ENCODE measurements around the gene SELENOT. TPM values are rescaled to one million over a fixed set of nuclear protein-coding genes. Genes with fewer than 3 reads are reported as not detected.

The SELENOT gene
- total and polyA plus RNA-seq, 2 donors from 2014 or later = 116 to 120 TPM

- intact Hi-C loops (cut with DNase I) = no loop called here
- TF ChIP-seq, protein P1, sequence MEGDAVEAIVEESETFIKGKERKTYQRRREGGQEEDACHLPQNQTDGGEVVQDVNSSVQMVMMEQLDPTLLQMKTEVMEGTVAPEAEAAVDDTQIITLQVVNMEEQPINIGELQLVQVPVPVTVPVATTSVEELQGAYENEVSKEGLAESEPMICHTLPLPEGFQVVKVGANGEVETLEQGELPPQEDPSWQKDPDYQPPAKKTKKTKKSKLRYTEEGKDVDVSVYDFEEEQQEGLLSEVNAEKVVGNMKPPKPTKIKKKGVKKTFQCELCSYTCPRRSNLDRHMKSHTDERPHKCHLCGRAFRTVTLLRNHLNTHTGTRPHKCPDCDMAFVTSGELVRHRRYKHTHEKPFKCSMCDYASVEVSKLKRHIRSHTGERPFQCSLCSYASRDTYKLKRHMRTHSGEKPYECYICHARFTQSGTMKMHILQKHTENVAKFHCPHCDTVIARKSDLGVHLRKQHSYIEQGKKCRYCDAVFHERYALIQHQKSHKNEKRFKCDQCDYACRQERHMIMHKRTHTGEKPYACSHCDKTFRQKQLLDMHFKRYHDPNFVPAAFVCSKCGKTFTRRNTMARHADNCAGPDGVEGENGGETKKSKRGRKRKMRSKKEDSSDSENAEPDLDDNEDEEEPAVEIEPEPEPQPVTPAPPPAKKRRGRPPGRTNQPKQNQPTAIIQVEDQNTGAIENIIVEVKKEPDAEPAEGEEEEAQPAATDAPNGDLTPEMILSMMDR (IDR thresholded peaks at IDR 0.05; ENCODE audit: borderline replicate concordance, extremely low read depth, insufficient read depth) = no peak
- Histone ChIP-seq H3K27me3 (ENCODE audit: control insufficient read depth, insufficient read depth, low read length) (no peaks in the 10 kb centered on the region), H3K4me1 (ENCODE audit: control insufficient read depth in 2 of 3, insufficient read depth in 2 of 3, low read depth in 1 of 3, low read length in 3 of 3) (no peaks in the 10 kb centered on the region), H3K9ac (ENCODE audit: low read length in 3 of 3) (no peak overlapping the region), H3K4me3 (ENCODE audit: low read length in 3 of 3) (peak overlapping the region in 2 of 3 donors; percentile 31 to 48), H3K36me3 (ENCODE audit: control insufficient read depth in 2 of 3, insufficient read depth in 3 of 3, low read length in 3 of 3) (no peaks in the 10 kb centered on the region), H3K9me3 (ENCODE audit: control insufficient read depth in 2 of 3, insufficient read depth in 1 of 3, low read length in 3 of 3) (peaks cover 0 to 7% (median 0%) of the 10 kb centered on the region in 3 donors), H3K27ac (ENCODE audit: low read depth in 2 of 2, low read length in 2 of 2) (no peak overlapping the region)
- peak; percentile 86 for FAIRE-seq
- DNase-seq = no peak
Measured at GRCh38 chr3:150673966-150674365, 70.8 kb downstream of the SELENOT start.

- no peak overlapping the region for H3K27ac ChIP-seq (ENCODE audit: low read depth in 2 of 2, low read length in 2 of 2)
- no peak overlapping the region for H3K4me3 ChIP-seq (ENCODE audit: low read length in 3 of 3)
- DNase-seq (no peak), FAIRE-seq (no peak)
- H3K27me3 ChIP-seq (ENCODE audit: control insufficient read depth, insufficient read depth, low read length) = no peaks in the 10 kb centered on the region
- peaks cover 0 to 7% (median 0%) of the 10 kb centered on the region in 3 donors for H3K9me3 ChIP-seq (ENCODE audit: control insufficient read depth in 2 of 3, insufficient read depth in 1 of 3, low read length in 3 of 3)
- TF ChIP-seq, protein P1 (IDR thresholded peaks at IDR 0.05; ENCODE audit: borderline replicate concordance, extremely low read depth, insufficient read depth) = no peak
- intact Hi-C loops (cut with DNase I) = no loop called here
- no peaks in the 10 kb centered on the region for H3K36me3 ChIP-seq (ENCODE audit: control insufficient read depth in 2 of 3, insufficient read depth in 3 of 3, low read length in 3 of 3)
- H3K9ac ChIP-seq (ENCODE audit: low read length in 3 of 3) = no peak overlapping the region
- no peaks in the 10 kb centered on the region for H3K4me1 ChIP-seq (ENCODE audit: control insufficient read depth in 2 of 3, insufficient read depth in 2 of 3, low read depth in 1 of 3, low read length in 3 of 3)
Measured at GRCh38 chr3:150675587-150675986, 72.5 kb downstream of the SELENOT start.

Other genes with a start within 250 kb of the SELENOT start
- 25.3 TPM for gene TSC22D2, start 195.0 kb upstream of the SELENOT start, total RNA-seq
- gene TSC22D2, start 195.0 kb upstream of the SELENOT start, polyA plus RNA-seq (ENCODE audit: insufficient read depth, low read depth, low replicate concordance) = 13.4 TPM
- gene SERP1, start 56.8 kb upstream of the SELENOT start, total RNA-seq = 90.3 TPM
- 84.0 TPM for gene SERP1, start 56.8 kb upstream of the SELENOT start, polyA plus RNA-seq (ENCODE audit: insufficient read depth, low read depth, low replicate concordance)
- gene EIF2A, start 56.5 kb upstream of the SELENOT start, total RNA-seq = 70.5 TPM
- gene EIF2A, start 56.5 kb upstream of the SELENOT start, polyA plus RNA-seq (ENCODE audit: insufficient read depth, low read depth, low replicate concordance) = 48.2 TPM
- gene ERICH6, start 100.6 kb downstream of the SELENOT start, total RNA-seq = 0.19 TPM
- gene ERICH6, start 100.6 kb downstream of the SELENOT start, polyA plus RNA-seq (ENCODE audit: insufficient read depth, low read depth, low replicate concordance) = not detected
- 24.6 TPM for gene SIAH2, start 159.8 kb downstream of the SELENOT start, total RNA-seq
- gene SIAH2, start 159.8 kb downstream of the SELENOT start, polyA plus RNA-seq (ENCODE audit: insufficient read depth, low read depth, low replicate concordance) = 16.9 TPM

All from kidney (tissue), 14 donors.